HEK293 (cell line): Measurements from ENCODE around the gene B2M.

Experiments used
- YY1 ChIP-seq: fragments of 450-650 bp; formaldehyde crosslinking; IDR thresholded peaks from 2 replicates; pipeline ENCODE4 v1.5.1; 2018; ENCODE audit warnings: missing biosample characterization, missing genetic modification characterization
- ZBTB8A ChIP-seq: fragments of 450-650 bp; formaldehyde crosslinking; IDR thresholded peaks from 2 replicates; pipeline ENCODE4 v1.5.1; 2016; ENCODE audit warnings: missing biosample characterization, missing genetic modification characterization
- ZNF114 ChIP-seq: fragments of 450-650 bp; formaldehyde crosslinking; IDR thresholded peaks from 2 replicates; pipeline ENCODE4 v1.5.0; 2017; ENCODE audit warnings: missing biosample characterization, missing genetic modification characterization
- ZNF366 ChIP-seq: fragments of 450-650 bp; formaldehyde crosslinking; conservative IDR thresholded peaks from 2 replicates; pipeline ENCODE4 v1.5.1; 2016; ENCODE audit warnings: missing biosample characterization, missing genetic modification characterization
- ZNF394 ChIP-seq: fragments of 450-650 bp; formaldehyde crosslinking; IDR thresholded peaks from 2 replicates; pipeline ENCODE4 v1.5.1; 2016; ENCODE audit warnings: missing biosample characterization, missing genetic modification characterization, mild to moderate bottlenecking, moderate library complexity, borderline replicate concordance
- ZNF544 ChIP-seq: fragments of 450-650 bp; formaldehyde crosslinking; IDR thresholded peaks from 2 replicates; pipeline ENCODE4 v1.5.0; 2017; ENCODE audit warnings: missing biosample characterization, missing genetic modification characterization
- ZSCAN5A ChIP-seq: fragments of 450-650 bp; formaldehyde crosslinking; IDR thresholded peaks from 2 replicates; pipeline ENCODE4 v1.5.1; 2016; ENCODE audit warnings: missing biosample characterization, missing genetic modification characterization
- TF ChIP-seq, protein P1 (sequence below): fragments of 450-650 bp; formaldehyde crosslinking; IDR thresholded peaks from 2 replicates; pipeline ENCODE4 v1.5.1; 2017; ENCODE audit warnings: missing biosample characterization, missing genetic modification characterization
- TF ChIP-seq, protein P2 (sequence below): fragments of 450-650 bp; formaldehyde crosslinking; IDR thresholded peaks from 2 replicates; pipeline ENCODE4 v1.5.1; 2016; ENCODE audit warnings: missing biosample characterization, missing genetic modification characterization

DNA sequence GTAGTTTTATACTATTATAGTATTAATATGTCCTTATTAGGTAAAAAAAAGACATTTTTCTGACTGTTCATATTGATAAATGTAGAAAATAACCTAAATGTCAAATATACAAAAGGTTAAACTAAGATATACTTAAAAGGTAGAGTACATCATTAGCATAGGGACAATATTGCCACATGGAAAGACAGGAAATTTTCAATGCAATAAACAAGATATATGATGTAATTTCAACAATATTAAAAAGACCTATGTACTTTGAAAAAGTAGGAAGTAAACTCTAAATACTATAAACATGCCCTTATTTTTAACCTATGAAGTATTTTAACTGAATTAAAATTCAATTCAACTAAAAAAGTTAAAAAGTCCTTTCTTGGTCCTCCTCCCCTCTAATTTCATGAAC lies 49.7 kb upstream of the B2M start:
- no peak for TF ChIP-seq ZBTB8A (tag by site-specific recombination)
- TF ChIP-seq ZNF114 (tag by site-specific recombination): no peak
- no peak for TF ChIP-seq YY1
- TF ChIP-seq, protein P1, sequence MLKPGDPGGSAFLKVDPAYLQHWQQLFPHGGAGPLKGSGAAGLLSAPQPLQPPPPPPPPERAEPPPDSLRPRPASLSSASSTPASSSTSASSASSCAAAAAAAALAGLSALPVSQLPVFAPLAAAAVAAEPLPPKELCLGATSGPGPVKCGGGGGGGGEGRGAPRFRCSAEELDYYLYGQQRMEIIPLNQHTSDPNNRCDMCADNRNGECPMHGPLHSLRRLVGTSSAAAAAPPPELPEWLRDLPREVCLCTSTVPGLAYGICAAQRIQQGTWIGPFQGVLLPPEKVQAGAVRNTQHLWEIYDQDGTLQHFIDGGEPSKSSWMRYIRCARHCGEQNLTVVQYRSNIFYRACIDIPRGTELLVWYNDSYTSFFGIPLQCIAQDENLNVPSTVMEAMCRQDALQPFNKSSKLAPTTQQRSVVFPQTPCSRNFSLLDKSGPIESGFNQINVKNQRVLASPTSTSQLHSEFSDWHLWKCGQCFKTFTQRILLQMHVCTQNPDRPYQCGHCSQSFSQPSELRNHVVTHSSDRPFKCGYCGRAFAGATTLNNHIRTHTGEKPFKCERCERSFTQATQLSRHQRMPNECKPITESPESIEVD: no peak
- TF ChIP-seq ZSCAN5A (tag by site-specific recombination): no peak
- no peak for TF ChIP-seq ZNF394 (tag by site-specific recombination)
- TF ChIP-seq ZNF544 (tag by site-specific recombination): no peak
- TF ChIP-seq, protein P2, sequence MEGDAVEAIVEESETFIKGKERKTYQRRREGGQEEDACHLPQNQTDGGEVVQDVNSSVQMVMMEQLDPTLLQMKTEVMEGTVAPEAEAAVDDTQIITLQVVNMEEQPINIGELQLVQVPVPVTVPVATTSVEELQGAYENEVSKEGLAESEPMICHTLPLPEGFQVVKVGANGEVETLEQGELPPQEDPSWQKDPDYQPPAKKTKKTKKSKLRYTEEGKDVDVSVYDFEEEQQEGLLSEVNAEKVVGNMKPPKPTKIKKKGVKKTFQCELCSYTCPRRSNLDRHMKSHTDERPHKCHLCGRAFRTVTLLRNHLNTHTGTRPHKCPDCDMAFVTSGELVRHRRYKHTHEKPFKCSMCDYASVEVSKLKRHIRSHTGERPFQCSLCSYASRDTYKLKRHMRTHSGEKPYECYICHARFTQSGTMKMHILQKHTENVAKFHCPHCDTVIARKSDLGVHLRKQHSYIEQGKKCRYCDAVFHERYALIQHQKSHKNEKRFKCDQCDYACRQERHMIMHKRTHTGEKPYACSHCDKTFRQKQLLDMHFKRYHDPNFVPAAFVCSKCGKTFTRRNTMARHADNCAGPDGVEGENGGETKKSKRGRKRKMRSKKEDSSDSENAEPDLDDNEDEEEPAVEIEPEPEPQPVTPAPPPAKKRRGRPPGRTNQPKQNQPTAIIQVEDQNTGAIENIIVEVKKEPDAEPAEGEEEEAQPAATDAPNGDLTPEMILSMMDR (tag by site-specific recombination): no peak
- TF ChIP-seq ZNF366: no peak
